GM12865 (cell line): ENCODE data around the gene EHBP1L1.

Experiments used
- DNase-seq: peaks from one replicate; pipeline ENCODE4 v3.0.0; 2010; ENCODE audit warnings: low read depth
- H3K4me3 ChIP-seq: 2 replicates; pipeline ENCODE4 v1.5.1; 2011; ENCODE audit warnings: mild to moderate bottlenecking, low read depth, low read length, control low read depth
- TF ChIP-seq, protein P1 (sequence below): IDR thresholded peaks from 2 replicates; pipeline ENCODE4 v1.5.1; 2011; ENCODE audit warnings: low read length, control low read depth, low read depth, inconsistent platforms; ENCODE audit not compliant: insufficient read depth; ENCODE audit errors: missing control alignments

Gene EHBP1L1

DNA sequence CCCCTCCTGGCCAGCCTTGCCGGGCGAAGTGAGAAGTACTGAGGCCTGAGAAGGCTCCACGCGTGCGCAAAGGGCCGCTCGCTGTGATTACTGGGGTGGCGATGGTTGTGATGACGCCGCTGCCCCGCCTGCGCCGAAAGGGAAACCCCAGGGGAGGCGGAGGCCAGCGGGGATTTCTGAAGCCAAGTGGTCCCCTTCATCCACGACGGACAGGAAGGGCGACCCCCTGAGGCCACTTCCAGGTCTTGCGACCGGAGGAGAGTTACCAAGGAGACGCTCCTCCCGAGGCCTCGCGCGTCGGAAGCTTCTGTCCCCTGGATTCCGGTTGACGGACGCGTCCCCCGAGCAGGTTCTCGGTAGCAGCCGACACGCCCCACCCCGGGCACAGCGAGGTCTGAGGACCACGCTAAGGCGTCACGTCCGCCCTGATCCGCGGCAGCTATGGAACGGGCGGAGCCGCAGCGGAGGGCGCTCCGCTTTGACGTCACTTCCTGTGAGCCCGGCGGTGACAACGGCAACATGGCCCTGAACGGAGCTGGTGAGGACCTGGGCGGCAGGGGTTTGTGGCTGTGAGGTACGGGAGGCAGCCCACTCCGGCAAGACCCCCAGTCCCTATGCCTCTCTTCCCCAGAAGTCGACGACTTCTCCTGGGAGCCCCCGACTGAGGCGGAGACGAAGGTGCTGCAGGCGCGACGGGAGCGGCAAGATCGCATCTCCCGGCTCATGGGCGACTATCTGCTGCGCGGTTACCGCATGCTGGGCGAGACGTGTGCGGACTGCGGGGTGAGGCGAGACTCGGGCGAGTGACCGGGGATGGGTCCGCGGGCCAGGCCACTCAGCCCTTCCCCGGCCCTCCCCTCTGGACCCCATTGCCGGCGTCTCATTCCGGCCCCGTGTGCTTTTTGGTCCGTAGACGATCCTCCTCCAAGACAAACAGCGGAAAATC is 5.6 kb upstream of the EHBP1L1 start, which contains the start of gene ZNRD2:
Gene ZNRD2 (plus strand): TSS at position 505 of the 946 bp plus-strand sequence. CDS start 15 bp downstream, at position 520.
- peak; percentile 100 for DNase-seq
- peak within 1 kb of the TSS; percentile 91 for H3K4me3 ChIP-seq
- TF ChIP-seq, protein P1, sequence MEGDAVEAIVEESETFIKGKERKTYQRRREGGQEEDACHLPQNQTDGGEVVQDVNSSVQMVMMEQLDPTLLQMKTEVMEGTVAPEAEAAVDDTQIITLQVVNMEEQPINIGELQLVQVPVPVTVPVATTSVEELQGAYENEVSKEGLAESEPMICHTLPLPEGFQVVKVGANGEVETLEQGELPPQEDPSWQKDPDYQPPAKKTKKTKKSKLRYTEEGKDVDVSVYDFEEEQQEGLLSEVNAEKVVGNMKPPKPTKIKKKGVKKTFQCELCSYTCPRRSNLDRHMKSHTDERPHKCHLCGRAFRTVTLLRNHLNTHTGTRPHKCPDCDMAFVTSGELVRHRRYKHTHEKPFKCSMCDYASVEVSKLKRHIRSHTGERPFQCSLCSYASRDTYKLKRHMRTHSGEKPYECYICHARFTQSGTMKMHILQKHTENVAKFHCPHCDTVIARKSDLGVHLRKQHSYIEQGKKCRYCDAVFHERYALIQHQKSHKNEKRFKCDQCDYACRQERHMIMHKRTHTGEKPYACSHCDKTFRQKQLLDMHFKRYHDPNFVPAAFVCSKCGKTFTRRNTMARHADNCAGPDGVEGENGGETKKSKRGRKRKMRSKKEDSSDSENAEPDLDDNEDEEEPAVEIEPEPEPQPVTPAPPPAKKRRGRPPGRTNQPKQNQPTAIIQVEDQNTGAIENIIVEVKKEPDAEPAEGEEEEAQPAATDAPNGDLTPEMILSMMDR = peak; percentile 63

DNA sequence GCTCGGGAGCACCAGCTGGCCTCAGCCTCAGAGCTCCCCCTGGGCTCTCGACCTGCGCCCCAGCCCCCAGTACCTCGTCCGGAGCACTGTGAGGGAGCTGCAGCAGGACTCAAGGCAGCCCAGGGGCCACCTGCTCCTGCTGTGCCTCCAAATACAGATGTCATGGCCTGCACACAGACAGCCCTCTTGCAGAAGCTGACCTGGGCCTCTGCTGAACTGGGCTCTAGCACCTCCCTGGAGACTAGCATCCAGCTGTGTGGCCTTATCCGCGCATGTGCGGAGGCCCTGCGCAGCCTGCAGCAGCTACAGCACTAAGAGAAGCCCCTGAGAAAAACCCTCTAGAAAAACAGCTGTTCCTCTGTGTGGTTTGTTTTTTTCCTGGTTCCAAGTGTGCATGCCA is 4.4 kb upstream of the EHBP1L1 start:
- TF ChIP-seq, protein P1 = no peak
- DNase-seq = no peak
- peak overlapping the region; percentile 91 for H3K4me3 ChIP-seq

DNA sequence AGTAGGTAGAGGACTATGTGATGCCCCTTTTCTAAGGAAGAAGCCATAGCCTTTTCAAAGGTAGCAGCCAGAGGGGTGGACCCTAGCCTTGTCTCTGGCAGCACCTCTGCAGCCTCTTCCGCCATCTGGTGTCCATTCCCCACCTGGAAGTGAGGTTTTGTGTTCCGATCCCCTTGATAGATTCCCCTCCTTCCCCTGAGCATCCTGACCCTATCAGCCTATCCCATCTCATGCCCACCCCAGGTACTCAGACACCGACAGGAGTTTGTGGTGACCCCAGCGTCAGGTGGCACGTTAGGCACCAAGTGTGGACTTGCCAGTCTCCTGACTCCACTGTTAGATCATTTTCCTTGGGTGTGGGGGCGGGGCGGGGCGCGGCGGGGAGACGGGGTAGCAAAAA is 3.9 kb upstream of the EHBP1L1 start:
- H3K4me3 ChIP-seq = peak overlapping the region; percentile 60
- TF ChIP-seq, protein P1 = peak; percentile 21
- no peak for DNase-seq

DNA sequence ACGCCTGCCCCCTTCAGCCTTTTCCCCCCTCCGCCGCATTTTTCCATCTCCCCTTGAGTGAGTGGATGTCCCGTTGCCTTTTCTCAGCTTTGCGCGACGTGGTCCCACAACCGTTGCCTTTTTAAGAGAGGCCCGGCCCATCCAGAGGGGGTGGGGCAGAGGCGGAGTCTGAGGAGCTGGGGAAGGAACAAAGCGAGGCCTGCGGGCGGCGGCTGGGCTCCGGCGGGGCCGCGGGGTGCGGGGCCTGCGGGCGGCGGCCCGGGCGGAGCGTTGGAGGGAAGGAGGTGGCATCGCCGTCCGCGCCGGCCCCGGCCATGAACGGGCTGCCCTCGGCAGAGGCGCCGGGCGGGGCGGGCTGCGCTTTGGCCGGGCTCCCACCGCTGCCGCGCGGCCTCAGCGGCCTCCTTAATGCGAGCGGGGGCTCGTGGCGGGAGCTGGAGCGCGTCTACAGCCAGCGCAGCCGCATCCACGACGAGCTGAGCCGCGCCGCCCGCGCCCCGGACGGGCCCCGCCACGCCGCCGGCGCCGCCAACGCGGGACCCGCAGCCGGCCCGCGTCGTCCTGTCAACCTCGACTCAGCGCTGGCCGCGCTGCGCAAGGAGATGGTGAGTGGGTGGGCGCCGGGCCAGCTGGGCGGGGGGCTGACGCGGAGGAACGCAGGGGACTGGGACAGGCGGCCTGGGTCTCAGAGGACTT is 3.3 kb upstream of the EHBP1L1 start, which contains the start of gene FAM89B:
Gene FAM89B (plus strand): TSS at position 183 of the 696 bp plus-strand sequence. CDS start 132 bp downstream, at position 315.
- H3K4me3 ChIP-seq = peak within 1 kb of the TSS; percentile 60
- peak; percentile 86 for DNase-seq
- TF ChIP-seq, protein P1 = no peak

DNA sequence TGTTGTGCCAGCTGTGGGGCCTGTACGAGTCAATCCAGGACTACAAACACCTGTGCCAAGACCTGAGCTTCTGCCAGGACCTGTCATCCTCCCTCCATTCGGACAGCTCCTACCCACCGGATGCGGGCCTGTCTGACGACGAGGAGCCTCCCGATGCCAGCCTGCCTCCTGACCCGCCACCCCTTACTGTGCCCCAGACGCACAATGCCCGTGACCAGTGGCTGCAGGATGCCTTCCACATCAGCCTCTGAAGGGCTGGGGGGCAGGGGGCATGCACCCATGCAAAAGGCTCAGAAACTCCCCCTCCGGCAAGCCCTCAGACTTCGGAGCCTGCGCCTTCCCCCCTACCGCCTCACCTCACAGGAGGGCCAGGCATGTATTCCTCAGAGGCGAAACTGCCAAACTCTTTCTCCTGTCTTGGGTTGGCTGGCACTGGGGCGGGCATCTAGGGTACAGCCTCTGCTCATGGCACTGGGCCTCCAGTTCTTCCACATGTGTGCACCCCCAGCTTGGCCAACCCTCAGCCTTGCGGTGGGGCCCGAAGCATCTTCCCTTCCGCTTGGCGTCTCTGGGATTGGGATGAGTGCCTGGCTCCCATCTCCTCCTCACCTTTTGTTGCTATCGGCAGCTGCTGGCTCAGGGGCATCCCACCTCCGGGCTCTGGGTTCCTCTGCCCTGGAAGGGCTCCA is 2.3 kb upstream of the EHBP1L1 start:
- peak overlapping the region; percentile 60 for H3K4me3 ChIP-seq
- DNase-seq = no peak
- TF ChIP-seq, protein P1 = no peak

DNA sequence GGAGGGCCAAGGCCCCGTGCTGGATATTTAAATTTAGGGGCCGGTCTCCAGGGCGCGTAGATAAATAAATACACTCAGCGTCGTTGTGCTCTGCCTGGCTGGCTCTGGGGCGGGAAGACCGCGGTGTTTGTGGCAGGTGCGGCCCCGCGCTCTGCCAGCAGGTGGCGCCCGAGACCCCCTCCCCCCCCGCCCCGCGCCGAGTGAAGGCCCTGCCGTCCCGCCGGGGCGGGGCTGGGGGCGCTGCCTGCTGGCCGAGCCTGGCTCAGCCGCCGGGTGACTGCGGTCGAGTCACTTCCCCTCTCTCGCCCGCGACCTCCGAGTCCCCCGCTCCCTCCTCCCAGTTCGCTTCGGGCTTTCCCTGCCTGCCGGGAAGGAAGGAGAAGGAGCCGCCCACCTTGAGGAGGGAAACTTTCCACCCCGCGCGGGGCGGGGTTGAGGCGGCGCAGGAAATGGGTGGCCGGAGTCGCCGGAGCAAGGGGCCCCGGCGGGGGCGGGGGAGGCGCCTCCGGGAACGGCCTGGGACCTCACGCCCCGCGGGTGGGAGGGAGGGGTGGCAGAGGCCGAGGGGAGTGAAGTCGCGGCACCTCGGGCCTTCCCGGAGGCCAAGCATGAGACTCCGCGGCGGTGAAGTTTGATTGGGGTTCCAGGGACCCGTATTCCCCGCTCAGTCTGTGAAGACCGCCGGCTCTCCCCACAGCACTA is 1.6 kb upstream of the EHBP1L1 start:
- TF ChIP-seq, protein P1 = peak; percentile 78
- peak overlapping the region; percentile 71 for H3K4me3 ChIP-seq
- DNase-seq = peak; percentile 98
